HG03135 (cell line): ENCODE results near the gene TRIM46.
A peak's percentile ranks its signal among the peaks of the same experiment; 100 is the strongest.
"Not testable (repeated sequence)": the region's sequence is repeated elsewhere in the genome, so short reads cannot be mapped to it uniquely, and the experiment has no call there.

Source experiments
- ATAC-seq: cut with Tn5 transposase; IDR thresholded peaks from one replicate; pipeline ENCODE4 v1.9.1; 2021; ENCODE audit warnings: mild to moderate bottlenecking, moderate library complexity; ENCODE audit not compliant: unreplicated experiment

TRIM46 gene

DNA sequence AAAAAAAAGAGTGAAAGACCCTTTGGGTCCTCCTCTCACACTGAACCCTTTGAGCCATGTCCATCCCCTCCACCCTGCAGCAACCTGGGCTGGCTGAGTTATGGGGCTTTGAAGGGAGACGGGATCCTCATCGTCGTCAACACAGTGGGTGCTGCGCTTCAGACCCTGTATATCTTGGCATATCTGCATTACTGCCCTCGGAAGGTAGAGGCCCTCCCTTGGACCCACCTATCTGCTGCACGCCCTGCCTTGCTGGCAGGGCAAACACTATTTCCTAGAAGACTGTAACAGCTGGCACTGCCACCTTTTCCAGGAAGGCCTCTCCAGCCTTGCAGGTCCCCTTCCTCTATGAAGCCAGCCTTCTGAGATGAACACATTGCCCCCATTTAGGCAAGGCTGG lies 36.9 kb upstream of the TRIM46 start:
- ATAC-seq: no peak

- ATAC-seq: no peak
Measured at GRCh38 chr1:155137154-155137949, 36.3 kb upstream of the TRIM46 start.

GRCh38 chr1:155139895-155140629 lies 33.6 kb upstream of the TRIM46 start, which contains the start of gene DPM3:
TSS of gene DPM3 (minus strand) at chr1:155140531. CDS start at chr1:155140240, 291 bp downstream.
- ATAC-seq: peak; percentile 60

- no peak for ATAC-seq
Measured at GRCh38 chr1:155140630-155140953, 33.1 kb upstream of the TRIM46 start.

DNA sequence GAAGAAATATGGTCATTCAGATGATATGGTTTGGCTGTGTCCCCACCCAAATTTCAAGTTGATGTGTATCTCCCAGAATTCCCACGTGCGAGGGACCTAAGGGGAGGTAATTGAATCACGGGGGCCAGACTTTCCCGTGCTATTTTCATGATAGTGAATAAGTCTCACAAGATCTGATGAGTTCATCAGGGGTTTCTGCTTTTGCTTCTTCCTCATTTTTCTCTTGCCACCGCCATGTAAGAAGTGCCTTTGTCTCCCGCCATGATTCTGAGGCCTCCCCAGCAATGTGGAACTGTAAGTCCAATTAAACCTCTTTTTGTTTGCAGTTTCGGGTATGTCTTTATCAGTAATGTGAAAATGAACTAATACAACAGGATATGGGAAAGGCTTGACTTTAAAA lies 31.9 kb upstream of the TRIM46 start:
- ATAC-seq: no peak

GRCh38 chr1:155145491-155145890 lies 28.2 kb upstream of the TRIM46 start:
- ATAC-seq: no peak

- not testable (repeated sequence) for ATAC-seq
Measured at GRCh38 chr1:155155996-155156643, 17.5 kb upstream of the TRIM46 start.

DNA sequence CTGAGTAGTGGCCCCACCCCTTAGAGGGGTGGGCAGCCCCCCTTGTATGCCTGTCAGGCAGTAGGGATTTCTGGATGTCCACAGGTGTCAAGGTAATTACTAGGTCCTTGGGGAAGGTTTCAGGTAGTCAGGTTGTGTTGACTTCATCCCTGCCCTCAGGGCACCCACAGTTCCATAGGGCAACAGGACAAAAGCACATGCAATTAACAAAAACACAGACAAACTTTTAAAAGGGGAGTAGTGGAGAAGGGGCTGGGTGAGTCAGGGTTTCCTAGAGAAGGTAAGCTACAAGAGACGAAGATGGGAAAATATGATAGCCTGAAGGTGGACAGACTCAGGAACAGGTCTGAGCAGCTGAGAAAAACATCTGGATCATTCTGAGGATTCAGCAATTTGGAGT lies 14.7 kb upstream of the TRIM46 start:
- no peak for ATAC-seq

DNA sequence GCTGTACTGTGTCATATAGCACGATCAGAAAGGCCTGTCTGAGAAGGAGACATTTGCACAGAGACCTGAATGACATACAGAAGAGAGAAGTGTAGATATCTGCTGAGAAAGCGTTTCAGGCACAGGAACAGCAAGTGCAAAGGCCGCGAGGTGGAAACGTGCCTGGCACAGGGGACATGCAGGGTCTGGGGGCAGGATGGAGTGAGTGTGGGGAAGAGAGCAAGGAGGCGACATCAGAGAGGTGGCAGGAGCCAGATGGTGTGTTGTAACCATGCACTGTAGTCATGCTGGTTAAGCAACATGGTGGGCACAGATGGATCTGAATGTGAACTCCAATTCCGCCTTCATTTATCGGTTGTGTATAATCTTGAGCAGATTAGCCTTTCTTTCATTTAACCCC lies 13.5 kb upstream of the TRIM46 start:
- ATAC-seq: no peak

DNA sequence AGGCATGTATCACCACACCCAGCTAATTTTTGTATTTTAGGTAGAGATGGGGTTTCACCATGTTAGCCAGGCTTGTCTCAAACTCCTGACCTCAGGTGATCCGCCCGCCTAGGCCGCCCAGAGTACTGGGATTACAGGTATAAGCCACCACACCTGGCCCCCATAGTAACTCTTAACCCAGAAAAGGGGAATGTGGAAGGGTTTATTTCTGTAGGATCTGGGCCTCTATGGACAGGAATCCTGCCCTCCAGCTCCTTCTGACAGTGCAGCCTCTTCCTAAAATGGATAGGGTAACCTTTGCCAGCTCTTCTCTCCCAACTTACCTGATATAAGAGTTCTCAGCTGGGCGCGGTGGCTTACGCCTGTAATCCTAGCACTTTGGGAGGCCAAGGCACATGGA lies 11.0 kb upstream of the TRIM46 start:
- ATAC-seq: not testable (repeated sequence)

DNA sequence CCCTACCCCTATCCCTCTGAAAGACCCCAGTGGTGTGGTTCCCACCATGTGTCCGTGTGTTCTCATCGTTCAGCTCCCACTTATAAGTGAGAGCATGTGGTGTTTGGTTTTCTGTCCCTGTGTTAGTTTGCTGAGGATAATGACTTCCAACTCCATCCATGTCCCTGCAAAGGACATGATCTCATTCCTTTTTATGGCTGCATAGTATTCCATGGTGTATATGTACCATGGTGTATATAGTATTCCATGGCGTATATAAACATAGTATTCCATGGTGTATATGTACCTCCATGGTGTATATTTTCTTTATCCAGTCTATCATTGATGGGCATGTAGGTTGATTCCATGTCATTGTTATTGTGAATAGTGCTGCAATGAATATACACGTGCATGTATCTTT lies 9.9 kb upstream of the TRIM46 start:
- not testable (repeated sequence) for ATAC-seq

GRCh38 chr1:155164625-155165024 lies 9.0 kb upstream of the TRIM46 start:
- ATAC-seq: not testable (repeated sequence)

DNA sequence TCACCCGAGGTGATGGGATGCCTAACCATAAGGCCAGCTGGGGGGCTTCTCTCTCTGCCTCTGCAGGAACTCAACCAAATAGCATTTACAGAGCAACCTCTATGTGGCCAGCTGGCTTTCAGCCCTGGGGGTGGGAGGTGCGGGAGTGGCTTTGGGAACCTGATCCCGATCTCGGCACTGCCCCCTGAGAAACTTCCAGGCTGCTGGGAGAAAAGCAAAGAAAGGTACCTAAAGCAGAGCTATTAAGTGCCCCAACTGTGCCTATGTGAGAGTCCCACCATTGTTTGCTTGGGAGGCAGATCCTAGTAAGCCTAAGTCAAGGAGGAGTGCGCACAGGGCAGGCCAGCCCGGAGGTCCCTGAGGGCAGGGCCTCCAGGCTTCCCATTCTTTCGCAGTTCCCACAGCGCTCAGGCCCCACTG lies 7.6 kb upstream of the TRIM46 start:
- ATAC-seq: no peak

DNA sequence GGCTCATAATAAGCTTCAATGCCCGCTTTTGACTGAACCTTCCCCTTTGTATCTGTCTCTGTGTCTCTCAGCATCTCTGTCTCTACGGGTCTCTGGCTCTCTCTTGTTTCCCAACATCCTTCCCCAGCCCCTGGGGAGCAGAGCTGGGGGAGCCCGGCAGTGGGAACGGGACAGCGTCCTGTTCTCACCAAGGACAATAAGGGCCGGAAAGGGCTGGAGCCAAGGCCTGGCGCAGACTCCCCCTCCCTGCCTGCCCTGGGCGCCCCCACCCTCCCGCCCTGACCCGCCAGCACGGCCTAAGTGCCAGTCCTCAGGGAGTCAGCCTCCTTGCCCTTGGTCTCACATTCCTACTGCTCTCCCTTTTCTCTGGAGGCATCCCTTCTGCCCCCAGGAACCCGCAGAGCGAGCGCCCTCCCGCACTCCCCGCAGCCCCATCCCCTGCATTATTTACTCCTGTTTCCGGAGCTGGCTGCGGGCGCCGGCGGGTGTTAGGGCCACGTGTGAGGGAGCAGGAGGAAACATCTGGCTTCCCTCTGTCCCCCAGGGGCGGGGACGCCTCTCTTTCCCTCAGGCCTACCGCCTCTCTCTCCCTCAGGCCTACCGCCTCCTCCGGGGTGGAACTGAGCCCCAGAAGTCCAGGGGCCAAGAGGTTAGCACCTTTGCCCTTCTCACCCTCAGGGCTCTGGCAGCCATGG lies 7.0 kb upstream of the TRIM46 start:
- no peak for ATAC-seq

- peak; percentile 55 for ATAC-seq
Measured at GRCh38 chr1:155167166-155168104, 6.2 kb upstream of the TRIM46 start.

DNA sequence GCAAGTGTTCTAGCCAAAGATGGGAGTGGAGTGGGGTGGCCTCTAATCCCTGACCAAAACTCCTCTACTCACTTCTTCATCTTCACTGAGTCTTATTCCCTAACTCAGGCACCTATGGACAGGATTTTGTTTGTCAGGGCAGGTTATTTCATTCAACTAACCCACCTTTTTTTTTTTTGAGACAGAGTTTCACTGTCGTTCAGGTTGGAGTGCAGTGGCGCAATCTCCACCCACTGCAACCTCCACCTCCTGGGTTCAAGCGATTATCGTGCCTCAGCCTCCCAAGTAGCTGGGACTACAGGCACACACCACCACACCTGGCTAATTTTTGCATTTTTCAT lies 5.6 kb upstream of the TRIM46 start:
- ATAC-seq: not testable (repeated sequence)

DNA sequence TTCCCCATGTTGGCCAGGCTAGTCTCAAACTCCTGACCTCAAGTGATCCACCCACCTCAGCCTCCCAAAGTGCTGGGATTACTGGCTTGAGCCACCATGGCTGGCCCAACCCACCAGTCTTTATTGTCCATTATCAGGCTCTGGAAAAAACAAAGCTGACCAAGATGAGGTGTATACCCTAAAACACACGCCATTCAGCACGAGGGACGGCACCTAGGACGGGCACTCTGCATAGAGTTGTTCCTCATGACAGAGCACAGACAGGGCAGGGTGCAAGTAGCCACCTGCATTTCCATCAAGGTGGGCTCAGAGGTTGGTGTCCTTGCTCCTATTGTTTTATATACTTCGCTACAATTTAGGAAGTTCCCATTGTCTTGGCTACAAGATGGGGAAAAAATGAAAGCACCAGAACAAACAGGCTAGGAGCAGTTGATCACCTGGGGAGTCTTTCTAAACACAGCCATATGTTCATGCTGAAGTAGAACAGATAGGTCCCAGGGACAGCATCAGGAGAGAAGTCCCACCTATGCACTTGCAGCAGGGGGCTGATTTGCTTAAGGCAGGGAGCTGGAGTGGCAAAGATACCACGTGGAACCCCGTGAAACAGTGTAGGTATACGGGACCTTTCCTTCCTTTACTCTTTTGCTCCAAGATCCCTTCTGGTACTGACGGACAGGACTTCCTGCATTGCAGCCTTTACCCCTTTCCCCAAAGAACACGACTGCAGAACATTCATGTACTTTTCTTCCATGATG lies 5.0 kb upstream of the TRIM46 start:
- no peak for ATAC-seq

DNA sequence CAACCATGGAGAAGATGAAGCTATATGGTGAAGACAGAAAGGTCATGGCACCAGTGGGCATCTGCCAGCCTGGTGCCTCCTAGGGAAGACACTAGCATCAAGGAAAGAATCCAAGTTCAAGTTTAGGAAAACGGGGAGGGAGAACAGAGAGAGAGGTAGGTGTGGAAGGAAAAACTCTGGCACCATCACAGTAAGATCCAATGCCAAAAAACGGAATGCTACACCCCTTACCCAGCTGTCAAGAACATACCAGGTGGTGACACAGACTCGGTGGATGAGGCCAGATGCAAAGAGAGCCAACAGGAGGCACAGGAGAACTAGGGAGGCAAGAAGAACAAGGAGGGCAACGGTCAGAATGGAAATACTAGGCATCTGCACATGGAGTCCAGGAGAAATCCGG lies 4.1 kb upstream of the TRIM46 start:
- ATAC-seq: no peak

DNA sequence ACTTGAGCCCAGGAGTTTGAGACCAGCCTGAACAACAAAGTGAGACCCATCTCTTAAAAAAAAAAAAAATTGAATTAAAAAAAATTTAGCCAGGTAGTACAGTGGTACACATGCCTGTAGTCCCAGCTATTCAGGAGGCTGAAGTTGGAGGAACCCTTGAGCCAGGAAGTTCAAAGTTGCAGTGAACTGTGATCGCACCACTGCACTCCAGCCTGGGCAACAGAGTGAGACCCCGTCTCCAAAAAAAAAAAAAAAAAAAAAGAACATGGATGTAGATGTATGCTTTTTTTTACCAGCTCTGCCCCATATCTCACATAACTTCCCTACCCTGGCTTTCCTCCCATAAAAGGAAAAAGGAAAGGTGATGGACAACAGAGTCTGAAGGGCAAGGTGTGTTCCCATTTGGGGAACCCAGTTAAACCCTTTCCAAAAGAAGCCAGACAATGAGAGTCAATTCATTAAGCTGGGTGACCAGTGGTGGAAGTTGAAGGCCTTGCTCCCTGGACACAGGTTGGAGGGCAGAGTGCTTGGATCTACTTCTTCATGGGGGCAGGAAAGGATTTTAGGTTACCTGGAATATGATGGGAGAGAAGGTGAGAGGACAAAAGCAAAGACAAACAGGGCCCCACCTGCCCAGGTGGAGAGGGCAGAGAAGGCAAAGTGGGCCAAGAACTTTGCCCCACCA lies 3.4 kb upstream of the TRIM46 start:
- no peak for ATAC-seq
